ENCODE data around the gene SLC10A7. TPM values are rescaled to one million over a fixed set of nuclear protein-coding genes. Genes with fewer than 3 reads are reported as not detected.

Gene SLC10A7
- total RNA-seq, 2 donors from 2014 or later, result 6.0 to 7.5 TPM

DNA sequence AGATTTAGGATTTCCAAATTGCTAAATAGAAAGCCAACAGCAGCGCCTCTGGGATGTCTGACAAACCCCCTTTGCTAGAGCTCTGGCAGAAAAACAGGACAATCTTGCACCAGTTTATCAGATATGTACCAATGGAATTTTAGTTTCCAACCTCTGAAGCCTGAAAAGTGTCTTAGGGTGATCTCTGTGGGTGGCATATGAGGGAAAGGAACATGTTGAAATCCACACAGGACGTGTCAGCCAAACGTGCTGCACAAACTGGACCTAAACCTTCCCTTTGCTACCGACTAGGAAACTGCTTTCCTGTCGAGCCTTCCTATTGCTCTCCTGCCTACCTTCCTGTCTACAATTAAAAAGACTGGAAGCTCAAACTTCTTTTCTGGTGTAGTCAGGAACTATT lies 253.9 kb downstream of the SLC10A7 start:
- H3K36me3 ChIP-seq (ENCODE audit: control insufficient read depth, insufficient read depth, low read length), result no peaks in the 10 kb centered on the region
- H3K27me3 ChIP-seq (ENCODE audit: control insufficient read depth, insufficient read depth, low read length, poor library complexity, severe bottlenecking), result no peaks in the 10 kb centered on the region
- TF ChIP-seq, protein P1, sequence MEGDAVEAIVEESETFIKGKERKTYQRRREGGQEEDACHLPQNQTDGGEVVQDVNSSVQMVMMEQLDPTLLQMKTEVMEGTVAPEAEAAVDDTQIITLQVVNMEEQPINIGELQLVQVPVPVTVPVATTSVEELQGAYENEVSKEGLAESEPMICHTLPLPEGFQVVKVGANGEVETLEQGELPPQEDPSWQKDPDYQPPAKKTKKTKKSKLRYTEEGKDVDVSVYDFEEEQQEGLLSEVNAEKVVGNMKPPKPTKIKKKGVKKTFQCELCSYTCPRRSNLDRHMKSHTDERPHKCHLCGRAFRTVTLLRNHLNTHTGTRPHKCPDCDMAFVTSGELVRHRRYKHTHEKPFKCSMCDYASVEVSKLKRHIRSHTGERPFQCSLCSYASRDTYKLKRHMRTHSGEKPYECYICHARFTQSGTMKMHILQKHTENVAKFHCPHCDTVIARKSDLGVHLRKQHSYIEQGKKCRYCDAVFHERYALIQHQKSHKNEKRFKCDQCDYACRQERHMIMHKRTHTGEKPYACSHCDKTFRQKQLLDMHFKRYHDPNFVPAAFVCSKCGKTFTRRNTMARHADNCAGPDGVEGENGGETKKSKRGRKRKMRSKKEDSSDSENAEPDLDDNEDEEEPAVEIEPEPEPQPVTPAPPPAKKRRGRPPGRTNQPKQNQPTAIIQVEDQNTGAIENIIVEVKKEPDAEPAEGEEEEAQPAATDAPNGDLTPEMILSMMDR (conservative IDR thresholded peaks at IDR 0.05), result no peak
- H3K36me3 Mint-ChIP-seq (ENCODE audit: low read depth), result no peaks in the 10 kb centered on the region
- H3K27me3 Mint-ChIP-seq (ENCODE audit: insufficient read depth), result no peaks in the 10 kb centered on the region
- H3K4me1 Mint-ChIP-seq, result no peaks in the 10 kb centered on the region
- no peak overlapping the region for H3K4me3 ChIP-seq (ENCODE audit: low read length)
- H3K4me1 ChIP-seq (ENCODE audit: control insufficient read depth, insufficient read depth, low read length), result no peaks in the 10 kb centered on the region
- H3K27ac Mint-ChIP-seq, result no peak overlapping the region
- H3K9ac ChIP-seq (ENCODE audit: extremely low read depth, low read length, poor library complexity, severe bottlenecking), result no peak overlapping the region
- no peak overlapping the region for H3K27ac ChIP-seq (ENCODE audit: low read depth, low read length)
- DNase-seq, result no peak
- no peak overlapping the region for H3K4me3 Mint-ChIP-seq
- no peaks in the 10 kb centered on the region for H3K9me3 Mint-ChIP-seq
- WGBS, 2 experiments (ENCODE audit: insufficient coverage in 1 of 2, insufficient read length in 1 of 2), result 90 to 100% methylated on average over 3 to 5 of the region's 5 CpGs
- no peaks in the 10 kb centered on the region for H3K9me3 ChIP-seq (ENCODE audit: control insufficient read depth, low read length)

DNA sequence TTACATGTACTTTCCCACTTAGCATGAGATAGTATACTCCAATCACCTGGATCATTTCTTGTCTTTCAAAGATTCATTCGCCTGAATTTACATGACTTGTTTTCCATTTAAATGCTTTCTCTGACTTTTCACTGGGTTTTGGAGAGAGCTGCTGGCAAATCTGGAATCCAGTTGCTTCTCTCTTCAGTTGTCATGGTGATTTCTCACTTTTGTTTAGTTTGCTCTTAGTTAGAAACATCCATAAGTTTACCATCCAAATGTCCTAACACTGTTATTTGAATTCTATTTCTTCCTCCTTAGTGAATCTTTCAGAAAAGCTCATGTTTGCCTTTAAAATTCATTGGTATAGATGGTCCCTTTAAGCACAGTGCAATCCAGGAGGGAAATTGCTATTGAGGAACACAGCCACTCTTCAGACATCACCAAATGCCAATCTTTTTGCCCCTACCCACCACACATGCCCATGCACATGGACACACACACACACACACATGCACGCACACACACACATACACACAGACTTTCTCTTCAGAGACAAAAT lies 255.7 kb downstream of the SLC10A7 start:
- H3K4me1 ChIP-seq (ENCODE audit: control insufficient read depth, insufficient read depth, low read length), result no peaks in the 10 kb centered on the region
- no peaks in the 10 kb centered on the region for H3K4me1 Mint-ChIP-seq
- H3K9ac ChIP-seq (ENCODE audit: extremely low read depth, low read length, poor library complexity, severe bottlenecking), result no peak overlapping the region
- 80 to 100% methylated on average over 1 to 2 of the region's 2 CpGs for WGBS, 2 experiments (ENCODE audit: insufficient coverage in 1 of 2, insufficient read length in 1 of 2)
- TF ChIP-seq, protein P1 (conservative IDR thresholded peaks at IDR 0.05), result no peak
- H3K27me3 ChIP-seq (ENCODE audit: control insufficient read depth, insufficient read depth, low read length, poor library complexity, severe bottlenecking), result no peaks in the 10 kb centered on the region
- H3K27ac Mint-ChIP-seq, result no peak overlapping the region
- H3K4me3 Mint-ChIP-seq, result no peak overlapping the region
- H3K27me3 Mint-ChIP-seq (ENCODE audit: insufficient read depth), result no peaks in the 10 kb centered on the region
- no peak for DNase-seq
- no peaks in the 10 kb centered on the region for H3K36me3 ChIP-seq (ENCODE audit: control insufficient read depth, insufficient read depth, low read length)
- no peak overlapping the region for H3K27ac ChIP-seq (ENCODE audit: low read depth, low read length)
- no peaks in the 10 kb centered on the region for H3K36me3 Mint-ChIP-seq (ENCODE audit: low read depth)
- no peaks in the 10 kb centered on the region for H3K9me3 Mint-ChIP-seq
- no peak overlapping the region for H3K4me3 ChIP-seq (ENCODE audit: low read length)
- no peaks in the 10 kb centered on the region for H3K9me3 ChIP-seq (ENCODE audit: control insufficient read depth, low read length)

DNA sequence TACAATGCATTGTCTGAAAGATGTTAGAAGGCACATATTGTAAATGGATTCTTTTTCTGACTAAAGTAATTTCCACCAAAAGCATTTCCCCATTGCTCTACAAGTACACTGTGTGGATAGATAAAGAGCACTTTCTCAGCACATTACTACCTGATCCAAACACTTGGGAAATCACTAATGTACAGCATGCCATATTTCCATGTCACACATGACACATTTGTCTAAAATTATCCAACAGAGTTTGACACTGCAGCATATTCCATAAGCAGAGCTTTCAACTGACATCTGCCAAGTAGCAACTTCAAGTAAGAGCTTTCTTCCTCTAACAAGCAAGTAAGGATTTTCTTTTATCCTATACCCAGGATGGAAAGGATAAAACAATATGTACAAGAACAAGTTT lies 257.9 kb downstream of the SLC10A7 start:
- Histone ChIP-seq H3K4me1 (ENCODE audit: control insufficient read depth, insufficient read depth, low read length) (no peaks in the 10 kb centered on the region), H3K9me3 (ENCODE audit: control insufficient read depth, low read length) (no peaks in the 10 kb centered on the region), H3K27ac (ENCODE audit: low read depth, low read length) (no peak overlapping the region), H3K9ac (ENCODE audit: extremely low read depth, low read length, poor library complexity, severe bottlenecking) (no peak overlapping the region), H3K36me3 (ENCODE audit: control insufficient read depth, insufficient read depth, low read length) (no peaks in the 10 kb centered on the region), H3K27me3 (ENCODE audit: control insufficient read depth, insufficient read depth, low read length, poor library complexity, severe bottlenecking) (no peaks in the 10 kb centered on the region), H3K4me3 (ENCODE audit: low read length) (no peak overlapping the region)
- Mint-ChIP-seq H3K9me3 (no peaks in the 10 kb centered on the region), H3K27me3 (ENCODE audit: insufficient read depth) (no peaks in the 10 kb centered on the region), H3K4me1 (no peaks in the 10 kb centered on the region), H3K36me3 (ENCODE audit: low read depth) (no peaks in the 10 kb centered on the region), H3K27ac (no peak overlapping the region), H3K4me3 (no peak overlapping the region)
- DNase-seq, result no peak
- TF ChIP-seq, protein P1 (conservative IDR thresholded peaks at IDR 0.05), result no peak

Data from endodermal cell (in vitro differentiated cells).